AG20443 (cell line): ENCODE measurements around the gene EMC8.

ENCODE experiments used
- DNase-seq: peaks from one replicate; pipeline ENCODE4 v3.0.0; 2012; ENCODE audit warnings: low spot score, mixed read lengths

The EMC8 gene

GRCh38 chr16:85729452-85730185, 69.7 kb downstream of the EMC8 start:
- no peak for DNase-seq

DNA sequence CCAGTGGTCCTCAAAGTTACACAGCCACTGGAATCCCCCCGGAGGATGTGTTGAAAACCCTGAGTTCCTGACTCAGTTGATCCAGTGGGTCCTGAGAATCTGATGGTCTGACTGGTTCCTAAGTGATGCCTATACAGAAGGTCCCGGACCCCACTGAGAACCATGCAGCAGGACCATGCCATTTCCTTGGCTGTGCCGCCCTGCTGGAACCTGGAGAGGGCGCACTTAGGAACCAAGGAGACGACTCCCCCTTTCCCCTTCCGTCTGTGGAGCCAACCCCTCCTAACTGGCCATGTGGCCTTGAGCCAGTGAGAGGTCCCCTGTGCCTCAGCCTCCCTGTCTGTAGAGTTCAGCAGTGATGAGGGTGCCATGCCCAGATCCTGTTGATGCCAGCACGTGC, 70.5 kb downstream of the EMC8 start:
- DNase-seq: no peak
